Measurements from ENCODE around the gene EYS.

- TF ChIP-seq CTCF (IDR thresholded peaks at IDR 0.05) (no peak), RAD21 (IDR thresholded peaks at IDR 0.05; ENCODE audit: low read length) (no peak), POLR2AphosphoS5 (IDR thresholded peaks at IDR 0.05; ENCODE audit: low read depth, low read length) (no peak), YY1 (IDR thresholded peaks at IDR 0.05; ENCODE audit: low read depth) (no peak), SMC3 (IDR thresholded peaks at IDR 0.05; ENCODE audit: low read depth, low read length) (no peak)
These were observed 1168.3 kb downstream of the EYS start for GRCh38 chr6:64538722-64539121.

Measured in SK-N-SH (cell line).